Measurements from ENCODE around the gene CTSE.
A peak's percentile ranks its signal among the peaks of the same experiment; 100 is the strongest.
"Not testable (repeated sequence)": the region's sequence is repeated elsewhere in the genome, so short reads cannot be mapped to it uniquely, and the experiment has no call there.

The CTSE gene

GRCh38 chr1:206014601-206015000 is 9.1 kb downstream of the CTSE start:
- no peak for DNase-seq (ENCODE audit: low spot score)

GRCh38 chr1:206013026-206013795 is 10.5 kb downstream of the CTSE start:
- no peak for DNase-seq (ENCODE audit: low spot score)

- DNase-seq (ENCODE audit: low spot score): peak; percentile 90
Observed at GRCh38 chr1:206012086-206012859, 11.4 kb downstream of the CTSE start.

GRCh38 chr1:206011057-206011456 is 12.6 kb downstream of the CTSE start:
- no peak for DNase-seq (ENCODE audit: low spot score)

GRCh38 chr1:206010060-206010459 is 13.6 kb downstream of the CTSE start:
- DNase-seq (ENCODE audit: low spot score): no peak

- DNase-seq (ENCODE audit: low spot score): no peak
Observed at GRCh38 chr1:206006946-206007345, 16.7 kb downstream of the CTSE start.

- DNase-seq (ENCODE audit: low spot score): no peak
Observed at GRCh38 chr1:206005778-206006180, 17.9 kb downstream of the CTSE start.

GRCh38 chr1:206005234-206005633 is 18.5 kb downstream of the CTSE start:
- no peak for DNase-seq (ENCODE audit: low spot score)

- DNase-seq (ENCODE audit: low spot score): no peak
Observed at GRCh38 chr1:206004826-206005225, 18.9 kb downstream of the CTSE start.

- DNase-seq (ENCODE audit: low spot score): no peak
Observed at GRCh38 chr1:206003854-206004800, 19.6 kb downstream of the CTSE start.

- no peak for DNase-seq (ENCODE audit: low spot score)
Observed at GRCh38 chr1:206002871-206003801, 20.6 kb downstream of the CTSE start, which contains the start of gene RAB7B. Gene RAB7B (minus strand): TSS chr1:206003395. CDS start chr1:205994135, 9,260 bp downstream.

GRCh38 chr1:206002160-206002559 is 21.5 kb downstream of the CTSE start:
- no peak for DNase-seq (ENCODE audit: low spot score)

- DNase-seq (ENCODE audit: low spot score): no peak
Observed at GRCh38 chr1:206001476-206001888, 22.2 kb downstream of the CTSE start.

- no peak for DNase-seq (ENCODE audit: low spot score)
Observed at GRCh38 chr1:206000641-206001339, 22.9 kb downstream of the CTSE start.

GRCh38 chr1:205998457-205999241 is 25.0 kb downstream of the CTSE start:
- DNase-seq (ENCODE audit: low spot score): no peak

GRCh38 chr1:205996641-205997040 is 27.1 kb downstream of the CTSE start:
- DNase-seq (ENCODE audit: low spot score): not testable (repeated sequence)

- no peak for DNase-seq (ENCODE audit: low spot score)
Observed at GRCh38 chr1:205994346-205994745, 29.3 kb downstream of the CTSE start.

GRCh38 chr1:205993068-205993467 is 30.6 kb downstream of the CTSE start:
- DNase-seq (ENCODE audit: low spot score): no peak

GRCh38 chr1:205992218-205992882 is 31.3 kb downstream of the CTSE start:
- DNase-seq (ENCODE audit: low spot score): no peak

All from germinal center (tissue), 1 donor.